T-helper 2 cell (primary cell): ENCODE results near the gene HIF1AN.
A peak's percentile ranks its signal among the peaks of the same experiment; 100 is the strongest.

ENCODE experiments used
- DNase-seq, 5 experiments: peaks; one replicate each; pipeline versions ENCODE4 v3.0.0 to v3.0.0-alpha.2; 2012 to 2022
- total RNA-seq, 2 donors: gene quantifications; one replicate each; lab custom pipeline; 2026; lab: John Stamatoyannopoulos, UW

The HIF1AN gene
- total RNA-seq = 55.8 to 69.2 reads per million in 2 donors

GRCh38 chr10:100535715-100536353 is at the start of gene HIF1AN:
Gene HIF1AN (plus strand): TSS chr10:100535943. CDS start chr10:100535959, 16 bp downstream.
- peak; percentile 67 to 97 (median 84) for DNase-seq

- DNase-seq = no peak
Measured at GRCh38 chr10:100487529-100487928, 48.2 kb upstream of the HIF1AN start.

GRCh38 chr10:100489396-100489795 is 46.3 kb upstream of the HIF1AN start:
- no peak for DNase-seq

GRCh38 chr10:100490531-100490930 is 45.2 kb upstream of the HIF1AN start:
- DNase-seq = no peak

- peak in 1 of 5 experiments; percentile 26 for DNase-seq
Measured at GRCh38 chr10:100496567-100496966, 39.2 kb upstream of the HIF1AN start.

- DNase-seq = peak in 1 of 5 experiments; percentile 74
Measured at GRCh38 chr10:100498059-100498458, 37.7 kb upstream of the HIF1AN start.

GRCh38 chr10:100501423-100501822 is 34.3 kb upstream of the HIF1AN start:
- DNase-seq = no peak

GRCh38 chr10:100502926-100503494 is 32.7 kb upstream of the HIF1AN start:
- no peak for DNase-seq

- no peak for DNase-seq
Measured at GRCh38 chr10:100504096-100504495, 31.6 kb upstream of the HIF1AN start.

GRCh38 chr10:100505164-100505563 is 30.6 kb upstream of the HIF1AN start:
- DNase-seq = no peak

GRCh38 chr10:100506596-100507356 is 29.0 kb upstream of the HIF1AN start:
- DNase-seq = peak in 1 of 5 experiments; percentile 84

- DNase-seq = no peak
Measured at GRCh38 chr10:100507357-100507732, 28.4 kb upstream of the HIF1AN start.

GRCh38 chr10:100508266-100508665 is 27.5 kb upstream of the HIF1AN start:
- DNase-seq = peak in 1 of 5 experiments; percentile 61

- peak in 2 of 5 experiments; percentile 51 to 89 for DNase-seq
Measured at GRCh38 chr10:100508691-100509150, 27.0 kb upstream of the HIF1AN start.

GRCh38 chr10:100509241-100509840 is 26.4 kb upstream of the HIF1AN start:
- peak in 2 of 5 experiments; percentile 3 to 93 for DNase-seq

- peak in 4 of 5 experiments; percentile 33 to 99 (median 62) for DNase-seq
Measured at GRCh38 chr10:100510533-100511308, 25.0 kb upstream of the HIF1AN start.

GRCh38 chr10:100515612-100516011 is 20.1 kb upstream of the HIF1AN start:
- no peak for DNase-seq

- peak in 1 of 5 experiments; percentile 47 for DNase-seq
Measured at GRCh38 chr10:100516847-100517246, 18.9 kb upstream of the HIF1AN start.

GRCh38 chr10:100518761-100519241 is 16.9 kb upstream of the HIF1AN start:
- peak in 4 of 5 experiments; percentile 34 to 65 (median 38) for DNase-seq

- no peak for DNase-seq
Measured at GRCh38 chr10:100519311-100520051, 16.3 kb upstream of the HIF1AN start, which contains the start of gene SEC31B. Gene SEC31B (minus strand): TSS chr10:100519861. CDS start chr10:100516952, 2,909 bp downstream.

GRCh38 chr10:100520811-100521210 is 14.9 kb upstream of the HIF1AN start:
- DNase-seq = no peak
